Hepatic stellate cell (primary cell): ENCODE results near the gene CNNM3.

Experiments used
- DNase-seq: peaks from one replicate; pipeline ENCODE4 v3.0.0; 2011; ENCODE audit warnings: low spot score

CNNM3 gene

GRCh38 chr2:96819128-96819875 is 3.2 kb downstream of the CNNM3 start:
- DNase-seq, result no peak

- DNase-seq, result no peak
Measured at GRCh38 chr2:96819876-96820511, 3.9 kb downstream of the CNNM3 start.

DNA sequence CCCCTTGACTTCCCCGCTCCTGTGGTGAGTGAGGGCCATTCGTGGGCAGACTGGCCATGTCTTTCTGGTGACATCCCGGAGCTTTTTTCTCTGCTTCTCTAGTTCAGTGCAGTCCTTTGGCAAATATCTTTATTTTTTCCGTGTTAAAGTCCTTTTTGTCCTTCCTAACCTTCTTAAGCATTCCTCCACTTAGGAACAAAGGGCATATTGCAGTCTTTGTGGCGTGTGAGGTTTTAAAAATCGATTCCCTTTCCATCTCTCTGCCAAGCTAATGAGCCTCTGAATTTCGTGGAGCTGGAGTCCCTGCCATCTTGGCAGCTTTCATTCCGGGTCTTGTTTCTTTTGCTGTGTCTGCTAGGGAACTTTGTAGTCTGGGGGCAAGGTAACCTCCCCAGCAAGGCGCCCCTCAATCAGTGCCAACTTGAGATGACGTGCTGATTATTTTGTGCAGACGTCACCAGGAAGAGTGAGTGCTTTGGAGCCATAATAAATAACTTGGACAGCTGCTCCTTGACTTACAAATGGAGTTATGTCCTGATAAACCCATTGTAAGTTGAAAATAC is 5.1 kb downstream of the CNNM3 start:
- no peak for DNase-seq

DNA sequence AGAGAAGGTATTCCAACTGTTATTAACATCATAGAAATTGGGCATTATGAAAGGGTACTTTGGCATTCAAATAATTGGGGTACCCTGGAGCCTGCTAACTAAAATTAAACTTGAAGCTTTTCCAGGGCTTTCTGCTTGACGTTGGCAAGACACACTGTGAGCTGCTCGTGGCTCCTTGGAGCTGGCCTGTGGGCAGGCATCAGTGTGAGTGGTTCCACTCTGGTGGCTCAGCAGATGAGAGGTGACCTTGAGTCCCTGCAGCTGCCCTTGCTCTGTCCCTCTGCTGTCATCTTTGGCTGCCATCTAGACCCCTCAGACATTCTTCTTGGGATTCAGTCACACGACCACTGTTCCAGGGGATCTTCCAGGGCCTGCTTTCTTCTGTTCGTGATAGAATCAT is 6.7 kb downstream of the CNNM3 start:
- no peak for DNase-seq

GRCh38 chr2:96823198-96823597 is 7.1 kb downstream of the CNNM3 start:
- DNase-seq, result no peak

DNA sequence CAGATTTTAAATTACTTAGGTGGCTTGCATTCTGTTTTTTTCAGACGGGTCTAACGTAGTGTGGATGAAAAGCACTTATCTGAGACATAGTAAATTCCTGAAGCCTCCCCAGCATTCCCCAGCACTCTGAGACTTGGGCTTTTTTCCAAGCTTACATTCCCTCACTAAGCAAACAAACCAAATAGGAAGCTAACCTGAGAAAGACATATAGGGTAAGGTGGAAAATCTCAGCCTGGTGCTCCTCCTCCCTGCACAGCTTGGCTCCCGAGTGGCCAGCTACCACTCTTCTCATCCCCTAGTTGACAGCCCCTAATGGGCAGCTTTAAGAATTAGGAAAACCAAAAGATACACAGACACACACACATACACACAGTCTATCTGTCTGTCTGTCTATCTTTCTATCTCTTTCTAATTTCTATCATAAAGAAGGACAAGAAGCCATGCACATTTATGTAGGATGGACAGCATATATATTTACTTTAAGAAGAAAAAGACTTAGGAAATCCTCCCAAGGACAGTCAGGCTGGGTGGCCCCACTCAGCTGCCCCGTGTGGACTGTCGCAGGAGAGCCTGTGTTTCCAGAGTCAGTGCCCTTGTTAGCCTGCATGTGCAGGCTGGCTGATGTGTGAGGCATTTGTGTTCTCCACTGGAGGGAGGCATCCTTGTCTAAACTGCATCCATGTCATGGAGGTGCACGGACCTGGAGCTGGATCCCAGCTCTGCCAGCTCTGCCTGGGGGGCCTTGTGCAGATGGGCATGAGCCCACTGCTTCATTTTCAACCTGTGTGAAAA is 8.2 kb downstream of the CNNM3 start:
- DNase-seq, result peak; percentile 54

GRCh38 chr2:96825057-96825456 is 9.0 kb downstream of the CNNM3 start:
- no peak for DNase-seq

DNA sequence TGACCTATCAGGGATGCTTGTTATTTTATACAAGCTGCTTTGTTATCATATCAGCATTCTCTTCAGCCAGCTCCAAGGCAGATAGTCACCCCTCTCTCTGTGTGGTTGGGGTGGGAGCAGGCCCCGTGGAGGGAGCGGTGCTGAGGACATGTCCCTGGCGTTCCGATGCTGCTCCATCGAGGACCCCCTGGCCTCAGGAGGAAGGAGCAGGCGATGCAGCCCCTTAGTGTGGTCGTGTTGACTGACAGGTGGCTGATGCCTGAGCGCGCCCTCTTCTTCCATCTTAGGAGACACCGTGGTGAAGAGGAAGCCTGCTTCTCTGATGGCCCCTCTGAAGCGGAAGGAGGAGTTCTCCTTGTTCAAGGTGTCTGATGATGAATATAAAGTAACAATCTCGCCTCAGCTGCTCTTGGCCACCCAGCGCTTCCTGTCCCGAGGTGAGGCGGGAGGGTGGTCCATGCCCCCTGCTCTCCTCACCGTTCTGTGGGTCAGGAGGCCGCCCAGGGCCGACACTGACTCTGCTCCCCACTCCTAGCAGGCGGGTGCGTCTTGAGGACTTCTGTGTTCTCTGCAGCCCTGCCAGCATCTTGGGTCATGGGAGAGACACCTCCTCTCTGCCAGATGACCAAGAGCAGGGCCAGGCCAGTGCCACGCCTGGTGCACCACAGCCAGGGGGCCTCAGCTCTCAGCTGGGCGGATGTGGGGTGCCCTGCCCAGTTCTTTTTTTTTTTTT is 10.6 kb downstream of the CNNM3 start:
- DNase-seq, result no peak

DNA sequence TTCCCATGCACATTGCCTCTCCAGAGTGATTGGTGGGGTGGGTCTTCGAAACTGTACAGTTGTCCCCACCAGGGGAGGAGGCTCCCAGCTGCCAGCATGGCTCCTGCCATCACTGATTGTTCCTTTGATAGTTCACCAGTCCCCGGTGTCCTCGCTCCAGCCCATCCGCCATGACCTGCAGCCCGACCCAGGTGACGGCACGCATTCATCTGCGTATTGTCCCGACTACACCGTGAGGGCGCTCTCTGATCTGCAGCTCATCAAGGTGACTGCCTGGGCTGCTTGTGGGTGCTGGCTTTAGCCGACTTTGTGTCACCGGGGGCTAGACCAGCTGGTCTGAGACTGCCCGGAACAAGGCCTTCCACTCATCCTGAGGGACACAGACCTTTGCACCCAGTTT is 12.4 kb downstream of the CNNM3 start:
- no peak for DNase-seq

DNA sequence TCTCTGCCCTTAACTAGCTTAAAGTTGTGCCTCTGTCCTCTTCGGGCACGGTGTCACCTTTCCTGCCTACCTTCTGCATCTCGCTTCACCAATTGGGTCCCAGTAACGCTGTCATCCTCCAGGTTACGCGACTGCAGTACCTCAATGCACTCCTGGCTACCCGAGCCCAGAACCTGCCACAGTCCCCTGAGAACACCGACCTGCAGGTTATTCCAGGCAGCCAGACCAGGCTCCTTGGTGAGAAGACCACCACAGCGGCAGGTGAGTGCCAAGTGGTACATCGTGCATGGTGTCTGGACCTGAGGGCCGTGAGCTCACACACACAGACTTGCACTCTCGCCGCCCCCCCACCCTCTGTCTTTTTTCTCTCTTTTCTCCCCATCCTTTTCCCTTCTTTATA is 12.8 kb downstream of the CNNM3 start:
- DNase-seq, result no peak

- DNase-seq, result no peak
Measured at GRCh38 chr2:96830044-96830562, 14.0 kb downstream of the CNNM3 start.

DNA sequence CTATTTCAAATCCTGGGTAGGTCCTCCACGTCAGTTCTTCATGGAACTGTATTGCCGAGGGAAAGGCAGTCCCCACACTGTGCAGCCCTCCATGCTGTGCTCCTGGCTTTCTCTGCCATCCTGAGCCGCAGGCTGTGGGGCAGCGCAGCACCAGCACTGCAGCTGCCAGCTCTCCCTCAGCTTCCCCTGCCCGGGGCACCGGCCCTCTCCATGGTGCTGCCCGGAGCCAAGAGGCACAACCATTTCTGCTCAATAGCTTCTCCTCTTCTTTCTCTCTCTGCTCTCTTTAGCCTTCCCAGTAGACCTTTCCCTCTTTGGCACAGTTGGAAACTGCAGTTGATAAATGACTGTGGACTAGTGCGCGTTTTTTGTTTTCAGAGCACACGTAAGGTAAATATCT is 15.6 kb downstream of the CNNM3 start:
- DNase-seq, result no peak

DNA sequence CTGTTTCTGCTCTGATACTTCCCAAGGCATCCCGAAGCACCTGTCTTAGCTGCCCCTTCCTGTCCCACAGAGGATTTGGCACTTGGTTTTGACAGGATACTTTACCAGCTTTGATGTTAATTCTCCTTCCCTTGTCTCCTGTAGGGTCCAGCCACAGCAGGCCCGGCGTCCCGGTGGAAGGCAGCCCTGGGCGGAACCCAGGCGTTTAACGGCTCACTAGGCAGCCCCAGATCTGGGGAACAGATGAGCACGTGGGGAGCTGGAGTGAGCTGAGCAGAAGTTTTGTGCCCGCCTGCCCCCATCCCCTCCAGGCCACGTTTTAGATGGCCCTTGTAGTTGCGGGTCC is 16.3 kb downstream of the CNNM3 start:
- DNase-seq, result no peak

DNA sequence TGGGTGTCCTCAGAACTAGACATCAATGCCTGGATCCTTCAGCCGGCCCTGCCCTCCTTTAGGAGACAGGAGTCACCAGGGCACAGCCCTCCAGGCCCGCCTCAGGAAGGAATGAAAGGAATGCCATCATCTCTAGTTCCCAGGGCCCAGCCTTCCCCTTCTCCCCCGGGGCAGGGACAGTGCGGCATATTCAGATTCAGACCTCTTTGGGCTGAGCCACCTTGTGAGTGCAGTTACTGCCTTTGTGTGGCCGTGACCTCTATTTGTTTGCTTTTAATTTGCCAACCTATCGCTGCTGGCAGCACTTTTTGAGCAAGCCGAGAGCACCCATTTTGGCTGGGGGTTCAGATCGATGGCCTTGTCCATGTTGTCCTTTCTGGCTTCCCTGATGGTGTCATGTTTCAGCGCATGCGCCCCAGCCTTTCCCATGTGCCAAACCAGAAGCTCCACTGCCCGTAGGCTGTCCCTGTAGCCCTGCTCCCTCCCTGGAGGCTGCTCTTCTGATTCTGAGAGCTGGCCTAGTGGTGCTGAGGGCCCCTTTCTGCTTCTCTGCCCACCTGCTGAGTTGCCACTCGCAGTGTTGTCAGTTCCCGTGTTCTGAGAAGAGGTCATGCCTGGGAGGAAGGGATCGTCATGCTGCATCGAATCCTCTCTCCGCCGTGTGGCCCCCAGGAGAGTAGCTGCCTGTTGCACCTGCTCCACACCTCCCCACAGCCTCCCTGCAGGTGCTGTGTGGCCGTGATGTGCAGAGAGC is 16.9 kb downstream of the CNNM3 start:
- DNase-seq, result peak; percentile 60

GRCh38 chr2:96835830-96836229 is 19.8 kb downstream of the CNNM3 start:
- no peak for DNase-seq

GRCh38 chr2:96837575-96837974 is 21.5 kb downstream of the CNNM3 start:
- DNase-seq, result no peak

- no peak for DNase-seq
Measured at GRCh38 chr2:96838345-96839292, 22.6 kb downstream of the CNNM3 start.

DNA sequence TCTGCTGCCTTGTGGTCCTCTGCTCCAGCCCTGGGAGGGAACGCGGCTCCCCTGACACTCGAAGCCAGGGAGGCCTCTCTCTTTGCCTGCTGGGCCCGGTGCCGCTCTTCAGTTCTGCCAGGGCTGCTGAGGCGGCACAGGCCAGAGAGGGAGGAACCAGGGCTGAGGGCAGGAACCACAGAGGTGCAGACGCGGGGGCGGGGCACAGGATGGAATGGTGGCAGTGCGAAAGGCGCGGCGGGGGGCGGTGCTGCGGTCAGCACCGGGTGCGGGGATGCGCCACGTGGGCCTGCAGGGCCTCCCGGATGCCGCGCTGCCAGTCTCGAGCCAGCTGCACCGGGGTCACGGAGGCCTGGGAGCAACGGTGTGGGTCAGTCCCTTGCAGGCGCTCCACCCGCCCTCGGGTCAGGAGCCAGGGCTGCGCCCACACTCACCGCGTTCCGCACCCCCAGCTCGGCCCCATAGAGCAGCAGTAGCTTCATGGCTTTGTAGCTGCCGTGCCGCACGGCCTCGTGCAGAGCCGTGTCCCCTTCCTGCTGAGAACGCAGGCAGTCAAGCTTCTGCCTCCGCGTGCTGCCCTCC is 23.3 kb downstream of the CNNM3 start:
- no peak for DNase-seq
